ENCODE results near the gene ZNF133.
"Not testable (repeated sequence)": the region's sequence is repeated elsewhere in the genome, so short reads cannot be mapped to it uniquely, and the experiment has no call there.

ZNF133 gene

DNA sequence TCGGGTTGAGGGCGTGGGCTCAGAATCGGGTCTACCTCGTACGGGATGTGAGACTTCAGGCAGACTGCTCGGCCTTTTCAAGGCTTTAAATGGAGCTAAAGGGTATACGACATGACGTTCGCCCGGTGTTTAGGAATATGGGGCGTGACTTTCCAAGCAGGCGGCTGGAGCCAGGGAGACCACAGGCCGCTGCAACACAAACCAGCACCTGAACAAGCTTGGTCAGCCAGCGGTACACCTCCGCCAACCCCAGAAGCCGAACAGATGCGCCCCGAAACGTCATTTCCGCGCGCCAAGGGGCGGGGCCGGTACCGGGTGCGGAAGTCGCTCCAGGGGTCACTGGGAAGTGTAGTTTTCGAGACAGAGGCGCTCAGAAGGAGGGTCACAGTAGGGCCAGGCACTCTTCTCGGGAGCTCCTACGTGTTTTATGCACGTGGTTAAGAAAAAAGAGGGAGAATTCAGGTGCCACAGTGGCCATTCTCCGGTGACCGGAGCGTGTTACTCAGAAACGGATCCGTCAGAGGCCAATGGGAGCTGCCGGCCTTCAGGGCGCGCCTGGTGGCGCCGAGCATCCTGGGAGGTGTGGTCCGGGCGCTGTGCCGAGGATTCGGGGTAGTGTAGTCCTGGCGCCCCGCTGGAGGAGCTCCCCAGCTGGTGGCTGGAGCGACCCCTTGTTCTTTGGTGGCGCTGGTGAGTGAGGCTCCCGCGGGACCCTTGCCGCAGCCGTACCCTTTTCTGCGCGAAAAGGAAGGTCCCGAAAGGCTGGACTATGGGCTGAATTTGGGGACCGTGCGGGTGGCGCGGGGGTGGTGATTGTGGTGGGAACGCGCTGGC is at the start of gene ZNF133:
ZNF133 (plus strand) TSS at position 613 of the 834 bp plus-strand sequence. CDS start 17,160 bp downstream, outside the sequence.
- DNase-seq (ENCODE audit: low read depth in 2 of 2), result peak; percentile 94

GRCh38 chr20:18240997-18241396 is 47.3 kb upstream of the ZNF133 start:
- DNase-seq (ENCODE audit: low read depth in 2 of 2), result no peak

- no peak for DNase-seq (ENCODE audit: low read depth in 2 of 2)
These were observed 44.5 kb upstream of the ZNF133 start for GRCh38 chr20:18243802-18244201.

DNA sequence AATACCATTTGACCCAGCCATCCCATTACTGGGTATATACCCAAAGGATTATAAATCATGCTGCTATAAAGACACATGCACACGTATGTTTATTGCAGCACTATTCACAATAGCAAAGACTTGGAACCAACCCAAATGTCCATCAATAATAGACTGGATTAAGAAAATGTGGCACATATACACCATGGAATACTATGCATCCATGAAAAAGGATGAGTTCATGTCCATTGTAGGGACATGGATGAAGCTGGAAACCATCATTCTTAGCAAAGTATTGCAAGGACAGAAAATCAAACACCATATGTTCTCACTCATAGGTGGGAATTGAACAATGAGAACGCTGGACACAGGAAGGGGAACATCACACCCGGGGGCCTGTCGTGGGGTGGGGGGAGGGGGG is 39.8 kb upstream of the ZNF133 start:
- DNase-seq (ENCODE audit: low read depth in 2 of 2), result not testable (repeated sequence)

- no peak for DNase-seq (ENCODE audit: low read depth in 2 of 2)
These were observed 38.1 kb upstream of the ZNF133 start for GRCh38 chr20:18250217-18250616.

DNA sequence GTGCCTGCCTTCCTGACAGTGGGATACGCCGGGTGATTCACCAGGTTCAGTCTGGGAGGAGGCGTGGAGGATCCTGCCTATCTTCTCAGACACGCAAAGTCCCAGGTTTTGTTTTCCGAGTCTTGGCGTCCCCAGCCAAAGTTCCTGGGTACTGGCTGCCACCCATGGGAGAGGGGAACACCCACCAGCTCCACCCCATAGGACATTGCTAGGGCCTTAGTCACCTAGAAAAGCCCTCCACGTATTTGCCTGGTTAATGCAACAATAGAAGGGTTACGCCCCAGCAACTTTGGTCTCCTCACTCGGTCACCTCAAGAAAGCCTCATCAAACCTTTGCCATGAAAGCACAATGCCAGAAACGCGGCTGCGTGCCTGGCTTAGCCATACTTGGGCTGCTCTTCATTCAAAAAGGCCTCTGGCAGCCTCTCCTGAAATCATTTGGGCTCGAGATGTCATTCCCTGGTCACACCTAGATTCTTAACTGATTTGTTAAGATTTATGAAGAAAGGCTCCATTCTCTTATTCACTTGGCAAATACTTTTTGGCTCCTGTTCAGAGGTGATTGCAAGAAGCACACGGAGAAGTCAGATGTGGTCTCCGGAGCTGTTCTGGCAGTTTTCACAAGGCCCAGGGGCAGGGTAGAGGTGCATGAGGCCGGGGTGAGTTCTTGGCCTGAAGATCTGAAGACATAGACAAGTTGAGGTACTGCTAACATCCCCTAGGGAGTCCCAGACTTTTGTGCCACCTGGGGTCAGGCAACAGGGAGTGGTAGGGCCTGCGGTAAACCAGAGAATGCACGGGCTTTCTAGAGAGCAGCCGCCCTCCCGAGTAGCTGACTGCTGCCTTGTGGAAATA is 35.5 kb upstream of the ZNF133 start:
- DNase-seq (ENCODE audit: low read depth in 2 of 2), result no peak

DNA sequence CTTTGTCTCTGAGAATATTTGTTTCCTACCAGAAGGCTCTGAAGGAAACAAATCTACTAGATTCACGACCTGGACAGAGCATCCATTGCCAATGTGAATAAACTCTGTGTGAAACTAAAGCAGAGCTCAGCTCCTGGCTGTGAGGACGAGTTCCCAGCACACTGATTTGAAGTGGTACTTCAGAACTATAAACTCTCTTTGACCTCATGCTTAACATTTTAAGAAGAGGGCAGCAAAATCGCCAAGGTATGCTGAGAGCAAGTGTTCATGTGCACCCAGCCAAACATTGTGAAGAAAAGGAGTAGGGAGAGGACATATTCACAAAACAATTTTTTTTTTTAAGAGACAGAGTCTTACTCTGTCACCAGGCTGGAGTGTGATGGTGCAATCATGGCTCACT is 33.7 kb upstream of the ZNF133 start:
- no peak for DNase-seq (ENCODE audit: low read depth in 2 of 2)

DNA sequence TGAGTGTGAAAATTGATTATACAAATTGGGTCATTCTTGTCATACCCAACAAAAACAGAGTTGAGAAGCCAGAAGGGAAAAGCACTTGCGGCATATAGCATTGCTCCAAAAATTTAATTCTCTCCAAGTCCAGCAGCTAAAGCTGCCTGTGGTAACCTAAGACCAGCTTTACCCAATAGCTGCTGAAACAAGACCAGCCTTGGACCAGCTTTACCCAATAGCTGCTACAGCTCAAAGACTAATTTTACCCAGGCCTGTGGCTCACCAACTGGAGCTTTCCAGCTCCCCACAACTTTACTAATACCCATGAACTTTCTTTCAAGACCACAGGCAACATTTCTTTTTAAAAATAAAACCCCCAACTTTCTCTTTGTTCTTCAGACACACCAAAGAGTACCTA is 32.8 kb upstream of the ZNF133 start:
- no peak for DNase-seq (ENCODE audit: low read depth in 2 of 2)

DNA sequence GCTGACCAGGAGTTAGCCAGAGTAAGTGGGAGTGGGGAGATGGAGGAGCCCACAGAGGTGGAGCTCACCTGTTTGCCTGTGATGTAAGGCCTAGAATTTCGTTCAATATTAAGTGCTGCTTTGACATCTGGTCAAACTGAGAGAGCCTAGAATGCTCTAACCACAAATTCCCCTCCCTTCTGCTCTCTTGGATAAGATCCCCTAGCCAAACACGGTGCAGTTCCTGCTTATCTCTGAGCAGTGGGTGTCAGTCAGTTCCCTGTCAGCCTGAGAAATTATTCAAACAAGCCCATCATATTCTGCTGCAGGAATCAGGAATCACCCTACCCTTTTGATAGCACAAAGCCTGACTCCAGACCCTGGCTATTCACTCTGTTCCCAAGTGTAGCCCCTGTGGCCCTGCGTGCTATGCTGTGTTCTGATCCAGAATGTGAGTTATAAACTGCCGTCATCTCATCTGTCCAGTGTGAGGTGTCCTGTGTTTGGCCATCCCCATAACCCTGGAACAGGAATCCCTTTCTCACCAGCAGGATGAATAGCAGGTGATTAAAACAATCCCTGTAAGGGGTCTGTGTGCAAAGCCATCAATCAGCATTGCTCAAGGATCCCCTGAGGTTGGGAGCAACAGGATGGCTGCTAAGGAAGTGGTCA is 31.8 kb upstream of the ZNF133 start:
- DNase-seq (ENCODE audit: low read depth in 2 of 2), result no peak

DNA sequence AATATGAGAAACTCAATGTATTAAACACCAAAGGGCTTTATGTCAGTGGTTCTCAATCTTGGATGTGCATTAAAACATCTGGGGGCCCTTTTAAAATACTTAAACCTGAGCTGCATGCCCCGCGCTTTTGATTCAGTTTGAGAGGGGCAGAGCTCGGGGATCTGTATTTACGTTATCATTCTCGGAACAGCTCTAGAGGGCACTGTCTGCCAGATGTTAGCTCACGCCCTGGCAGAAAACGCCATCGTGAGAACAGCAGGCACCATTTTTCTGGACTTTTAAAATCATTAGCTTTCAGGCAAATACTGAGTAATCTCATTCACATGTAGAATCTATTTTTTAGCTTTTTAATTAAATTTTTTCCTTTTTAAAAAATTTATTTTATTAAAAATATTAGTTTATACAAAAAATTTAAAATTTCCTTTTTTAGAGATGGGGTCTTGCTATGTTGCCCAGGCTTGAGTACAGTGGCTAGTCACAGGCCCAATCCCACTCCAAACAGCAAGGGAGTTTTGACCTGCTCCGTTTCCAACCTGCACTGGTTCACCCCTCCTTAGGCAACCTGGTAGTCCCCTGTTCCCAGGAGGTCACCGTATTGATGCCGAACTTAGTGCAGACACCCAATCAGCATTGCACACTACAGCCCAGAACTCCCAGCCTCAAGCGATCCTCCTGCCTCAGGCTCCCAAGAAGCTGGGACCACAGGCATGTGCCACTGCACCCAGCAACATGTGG is 30.0 kb upstream of the ZNF133 start:
- no peak for DNase-seq (ENCODE audit: low read depth in 2 of 2)

- no peak for DNase-seq (ENCODE audit: low read depth in 2 of 2)
These were observed 28.6 kb upstream of the ZNF133 start for GRCh38 chr20:18259730-18260129.

GRCh38 chr20:18263723-18264122 is 24.6 kb upstream of the ZNF133 start:
- DNase-seq (ENCODE audit: low read depth in 2 of 2), result no peak

DNA sequence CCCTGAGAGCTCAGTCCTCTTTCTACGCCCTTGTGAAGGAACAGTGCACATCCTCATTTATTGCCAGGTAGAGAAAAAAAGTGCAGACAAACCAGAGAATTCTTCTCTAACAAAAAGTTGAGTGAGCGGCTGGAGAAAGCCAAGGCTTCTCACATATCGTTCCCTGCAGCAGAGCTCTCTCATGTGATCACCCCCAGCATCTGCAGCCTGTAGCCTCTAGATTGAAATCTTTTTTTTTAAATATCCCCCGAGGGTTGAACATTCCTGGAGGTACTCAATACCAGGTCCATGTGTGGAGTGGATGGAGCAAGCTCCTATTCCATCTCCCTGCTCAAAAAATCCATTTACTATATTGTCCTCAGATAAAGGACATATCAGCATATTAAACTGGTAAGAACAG is 22.9 kb upstream of the ZNF133 start:
- DNase-seq (ENCODE audit: low read depth in 2 of 2), result no peak

GRCh38 chr20:18266282-18266681 is 22.0 kb upstream of the ZNF133 start:
- DNase-seq (ENCODE audit: low read depth in 2 of 2), result no peak

- no peak for DNase-seq (ENCODE audit: low read depth in 2 of 2)
These were observed 20.5 kb upstream of the ZNF133 start for GRCh38 chr20:18267815-18268214.

DNA sequence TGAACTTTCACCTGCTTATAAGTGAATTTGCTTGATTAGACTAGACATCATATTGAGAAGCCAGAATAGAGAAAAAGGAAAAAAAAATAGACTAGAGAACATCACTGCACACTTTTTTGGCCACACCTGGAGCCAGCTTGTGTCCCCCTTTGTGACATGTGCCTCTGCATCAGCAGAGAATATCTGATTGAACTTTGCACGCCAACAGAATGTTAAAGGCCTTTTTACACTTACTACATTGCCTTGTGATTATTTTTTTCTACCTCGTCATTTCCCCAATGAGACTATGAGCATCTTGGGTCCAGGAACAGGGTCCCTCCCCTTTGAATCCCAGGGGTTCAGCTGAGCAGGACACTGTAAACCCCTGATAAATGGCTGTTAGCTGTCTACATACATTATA is 17.2 kb upstream of the ZNF133 start:
- DNase-seq (ENCODE audit: low read depth in 2 of 2), result no peak

DNA sequence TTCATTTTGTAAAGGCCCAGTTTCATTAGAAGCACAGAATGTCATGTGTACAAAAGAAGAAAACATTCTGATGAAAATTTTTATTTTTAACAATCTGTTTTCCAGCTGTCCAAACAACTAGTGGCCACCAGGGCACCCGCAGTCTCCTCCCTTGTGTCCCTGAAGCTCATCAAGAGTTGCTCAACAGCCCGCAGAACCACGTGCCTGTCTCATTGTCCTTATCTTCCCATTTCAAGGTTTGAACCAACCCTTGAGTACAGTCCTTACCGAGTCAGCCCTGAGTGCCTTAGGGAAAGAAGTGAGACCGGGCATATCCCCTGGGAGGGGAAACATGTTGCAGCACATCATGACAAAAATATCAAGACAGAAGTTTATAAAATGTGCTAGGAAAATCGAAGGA is 15.9 kb upstream of the ZNF133 start:
- no peak for DNase-seq (ENCODE audit: low read depth in 2 of 2)

DNA sequence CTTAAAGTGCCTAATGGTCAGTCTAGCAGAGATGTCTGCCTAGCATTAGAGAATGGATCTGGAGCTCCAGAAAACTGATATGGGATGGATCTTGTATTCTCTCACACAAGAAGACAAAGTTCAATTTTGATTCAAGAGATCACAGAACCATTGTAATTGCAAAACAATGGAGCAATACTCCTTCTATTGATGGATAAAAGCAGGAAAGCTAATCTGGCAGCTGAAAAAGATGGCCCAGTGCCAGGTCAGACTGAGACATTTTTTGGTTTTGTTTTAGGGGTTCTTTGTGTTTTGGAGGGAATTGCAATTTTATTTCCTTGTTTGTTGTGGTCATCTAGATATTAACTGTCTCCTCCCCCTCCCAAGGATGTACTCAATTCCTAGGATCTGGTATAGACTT is 14.6 kb upstream of the ZNF133 start:
- no peak for DNase-seq (ENCODE audit: low read depth in 2 of 2)

DNA sequence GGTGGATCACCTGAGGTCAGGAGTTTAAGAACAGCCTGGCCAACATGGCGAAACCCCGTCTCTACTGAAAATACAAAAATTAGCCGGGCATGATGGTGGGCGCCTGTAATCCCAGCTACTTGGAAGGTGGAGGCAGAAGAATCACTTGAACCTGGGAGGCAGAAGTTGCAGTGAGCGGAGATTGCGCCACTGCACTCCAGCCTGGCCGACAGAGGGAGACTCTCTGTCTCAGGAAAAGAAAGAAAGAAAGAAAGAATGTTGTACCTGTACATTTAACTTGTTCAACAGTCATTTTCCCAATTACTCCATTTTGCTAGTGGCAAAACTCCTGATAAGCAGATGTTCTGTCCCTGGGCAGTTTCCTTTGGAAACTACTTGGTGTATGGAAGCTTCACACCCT is 12.4 kb upstream of the ZNF133 start:
- not testable (repeated sequence) for DNase-seq (ENCODE audit: low read depth in 2 of 2)

GRCh38 chr20:18276821-18277220 is 11.5 kb upstream of the ZNF133 start:
- DNase-seq (ENCODE audit: low read depth in 2 of 2), result peak in 1 of 2 donors; percentile 11

GRCh38 chr20:18279242-18279641 is 9.1 kb upstream of the ZNF133 start:
- no peak for DNase-seq (ENCODE audit: low read depth in 2 of 2)

All from stimulated activated CD8-positive, alpha-beta memory T cell treated with anti-CD3 and anti-CD28 coated beads, Interleukin-15, amount 100 ng/mL, for 4 hours (primary cell).